GM21526 (cell line): ENCODE data around the gene NID2.
A peak's percentile ranks its signal among the peaks of the same experiment; 100 is the strongest.

Source experiments
- ATAC-seq: cut with Tn5 transposase; IDR thresholded peaks from one replicate; pipeline ENCODE4 v1.9.1; 2021; ENCODE audit warnings: moderate library complexity; ENCODE audit not compliant: unreplicated experiment, low FRiP score

Gene NID2

DNA sequence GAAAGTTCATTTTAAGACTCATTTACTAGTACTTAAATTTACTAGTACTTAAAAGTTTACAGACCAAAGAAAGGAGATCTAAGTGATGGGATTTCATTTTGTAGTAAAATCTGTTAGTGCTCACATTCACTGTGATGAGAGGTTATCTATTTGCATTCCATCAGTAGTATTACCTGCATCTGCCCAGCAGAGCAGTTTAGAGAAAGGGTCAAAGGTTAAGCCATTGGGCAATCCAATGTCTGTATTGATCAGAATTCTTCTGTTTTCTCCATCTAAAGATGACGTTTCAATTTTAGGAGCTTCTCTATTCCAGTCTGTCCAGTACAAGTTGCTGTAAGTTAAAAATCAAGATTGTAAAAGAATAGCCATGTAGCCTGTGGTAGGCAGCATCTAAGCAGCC, 61.2 kb downstream of the NID2 start:
- no peak for ATAC-seq

DNA sequence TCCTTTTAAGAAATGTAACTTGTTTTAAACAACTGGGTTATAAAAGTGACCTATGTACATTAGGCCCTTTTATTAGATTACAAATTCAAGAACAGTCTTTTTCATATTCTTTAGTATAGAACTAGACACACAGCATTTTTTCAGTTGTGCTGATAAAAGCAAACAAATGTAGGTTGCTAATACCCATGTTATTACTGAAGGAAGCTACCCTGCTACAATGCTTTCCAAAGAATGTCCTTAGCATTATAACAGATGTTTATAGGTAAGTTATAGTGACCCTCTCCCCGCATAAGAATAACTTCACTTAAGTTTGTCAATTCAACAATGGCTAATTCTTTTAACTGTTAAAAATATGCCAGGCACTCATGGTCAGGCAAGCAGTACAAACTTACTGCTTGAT, 61.6 kb downstream of the NID2 start:
- no peak for ATAC-seq

DNA sequence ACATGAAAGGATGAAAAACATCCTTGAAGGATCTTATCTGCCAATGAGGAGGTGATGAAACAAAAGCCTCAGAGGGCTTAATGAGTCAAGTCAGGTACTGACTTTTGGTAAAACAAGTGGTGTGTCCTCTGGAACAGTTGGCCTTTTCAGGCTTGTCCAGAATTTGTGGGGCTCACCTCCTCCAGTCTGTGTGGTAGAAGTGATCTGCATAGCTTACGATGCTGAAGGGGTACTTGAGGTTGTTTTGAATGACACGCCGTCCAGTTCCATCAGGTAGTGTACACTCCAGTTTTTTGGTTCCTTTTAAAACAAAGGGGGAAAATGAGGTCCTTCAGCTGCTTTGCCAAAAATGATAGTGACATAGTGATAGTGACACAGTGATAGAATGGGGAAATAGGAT, 62.5 kb downstream of the NID2 start:
- no peak for ATAC-seq

DNA sequence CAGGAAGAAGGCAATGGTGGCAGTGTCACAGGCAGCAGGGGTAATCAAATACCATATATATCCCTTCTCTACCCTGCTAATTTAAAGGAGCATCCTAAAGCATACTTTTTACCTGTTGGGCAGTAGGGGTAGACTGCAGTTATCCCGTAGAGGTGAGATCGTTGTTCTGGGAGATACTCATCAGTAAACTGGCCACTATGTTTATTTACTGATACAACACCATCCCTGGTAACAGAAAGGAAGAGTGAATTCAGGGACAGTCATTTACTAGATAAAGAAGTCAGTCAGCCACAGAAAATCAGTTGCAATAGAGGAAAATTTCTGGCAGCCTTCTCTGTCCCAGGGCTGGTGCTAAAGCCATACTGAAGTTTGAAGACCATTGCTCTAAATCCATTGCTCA, 63.2 kb downstream of the NID2 start:
- no peak for ATAC-seq

DNA sequence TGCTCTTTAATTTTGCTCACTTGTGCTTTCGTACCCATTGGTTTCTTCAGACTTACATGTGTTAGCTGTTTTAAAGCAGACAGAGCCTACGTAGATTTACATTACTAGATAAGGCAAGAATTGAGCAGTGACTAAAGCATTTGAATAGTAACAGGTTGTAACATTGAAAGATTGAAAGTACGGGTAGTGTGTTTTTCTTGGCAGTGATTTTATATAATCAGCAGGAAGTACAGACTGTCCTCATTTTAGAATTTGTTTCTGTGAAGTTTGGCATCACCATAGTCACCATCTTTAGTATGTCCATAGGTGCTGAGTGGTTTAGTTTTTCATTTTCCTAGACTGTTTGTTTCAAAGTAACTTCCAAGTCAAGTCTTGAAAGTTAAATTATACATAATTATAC, 65.5 kb downstream of the NID2 start:
- ATAC-seq: no peak

DNA sequence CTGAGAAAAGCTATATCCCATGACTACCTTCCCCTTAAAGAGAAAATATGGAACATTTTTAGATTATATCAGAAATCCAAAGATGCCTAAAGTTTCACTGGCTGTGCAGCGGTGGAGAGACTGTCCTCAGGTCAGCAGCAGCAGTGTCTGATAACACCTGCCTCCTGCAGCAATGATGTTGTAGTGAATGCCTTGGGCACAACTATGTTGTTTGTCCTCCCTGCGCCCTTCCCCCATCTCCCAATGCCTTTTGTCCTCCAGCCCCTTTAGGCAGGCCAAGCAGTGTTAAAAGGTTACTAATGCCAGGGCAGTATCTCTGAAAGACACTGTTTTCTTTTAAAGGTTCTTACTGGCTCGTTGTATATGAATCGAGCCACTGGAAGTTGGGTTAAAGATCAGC, 66.3 kb downstream of the NID2 start:
- no peak for ATAC-seq

DNA sequence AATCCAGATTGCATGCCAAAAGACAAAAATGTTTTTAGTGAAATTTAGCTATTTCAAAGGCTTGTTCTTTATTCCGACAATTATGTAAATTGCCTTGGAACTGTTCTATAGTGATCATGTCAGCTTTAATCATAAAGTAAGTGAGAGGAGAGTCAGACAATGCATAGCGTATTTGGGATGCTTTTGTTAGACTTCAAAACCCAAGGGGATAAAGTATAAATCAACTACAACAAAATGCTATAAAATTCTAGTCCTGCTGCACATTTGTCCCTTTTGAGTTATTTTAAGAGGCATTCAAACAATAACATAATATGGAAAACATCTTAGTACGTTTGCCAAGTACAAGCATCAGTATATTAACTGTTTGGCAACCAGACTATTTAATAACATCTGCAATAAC, 68.2 kb downstream of the NID2 start:
- ATAC-seq: no peak

DNA sequence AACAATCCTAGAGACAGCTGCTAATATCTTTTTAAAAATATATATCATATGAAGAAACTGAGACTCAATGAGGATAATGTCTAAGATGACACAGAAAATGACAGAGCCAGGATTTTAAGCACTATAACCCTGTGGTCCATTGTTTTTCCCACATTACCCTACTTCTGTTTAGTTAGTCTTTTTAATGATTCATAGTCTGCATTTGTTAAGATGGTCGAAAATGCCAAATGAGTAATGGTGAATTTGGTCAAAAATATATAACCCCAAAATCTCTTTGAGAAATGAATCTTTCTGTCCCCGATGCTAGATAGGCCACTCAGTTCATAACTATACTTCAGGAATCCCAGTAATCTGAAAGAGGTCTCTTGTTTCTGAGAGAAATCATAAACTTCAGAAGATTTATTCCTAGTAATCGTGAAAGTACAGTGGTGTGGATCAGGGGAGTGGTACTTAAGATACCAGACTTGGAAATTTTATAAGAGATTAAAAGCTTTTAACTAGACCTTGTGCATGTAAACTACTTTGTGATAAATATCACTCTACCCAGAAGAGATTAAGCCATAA, 68.8 kb downstream of the NID2 start:
- ATAC-seq: no peak

DNA sequence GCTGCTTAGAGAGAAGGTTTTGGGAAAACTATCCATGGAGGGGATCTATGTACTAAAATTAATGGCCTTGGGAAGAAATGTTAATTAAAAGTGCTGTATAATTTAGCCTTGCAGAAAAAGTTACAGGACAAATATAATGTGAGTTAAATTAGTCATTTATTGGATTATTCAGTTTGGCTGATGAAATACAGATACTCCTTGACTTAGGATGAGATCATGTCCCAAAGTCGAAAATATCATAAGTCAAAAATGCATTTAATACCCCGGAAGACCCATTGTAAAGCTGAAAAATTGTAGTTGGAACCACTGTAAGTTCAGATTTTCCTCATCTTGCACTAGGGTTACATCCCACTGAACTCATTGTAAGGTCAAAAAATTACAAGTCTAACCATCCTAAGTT, 69.8 kb downstream of the NID2 start:
- no peak for ATAC-seq

DNA sequence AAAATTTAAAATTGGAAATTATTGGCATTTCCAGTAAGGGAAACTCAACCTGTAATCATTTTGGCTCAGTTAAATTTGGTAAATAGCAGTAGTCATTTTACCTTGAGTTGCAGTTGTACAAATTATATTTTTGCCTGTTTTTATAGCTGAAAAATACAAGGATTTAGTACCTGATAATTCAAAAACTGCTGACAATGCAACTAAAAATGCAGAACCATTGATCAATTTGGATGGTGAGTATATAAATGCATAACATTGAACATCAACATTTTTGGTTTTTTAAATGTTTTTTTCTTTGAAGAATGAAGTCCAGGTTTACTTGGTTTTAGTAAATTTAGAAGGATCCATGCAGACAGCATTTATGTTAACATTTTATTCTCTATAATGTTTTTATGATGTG, 70.5 kb downstream of the NID2 start:
- no peak for ATAC-seq

DNA sequence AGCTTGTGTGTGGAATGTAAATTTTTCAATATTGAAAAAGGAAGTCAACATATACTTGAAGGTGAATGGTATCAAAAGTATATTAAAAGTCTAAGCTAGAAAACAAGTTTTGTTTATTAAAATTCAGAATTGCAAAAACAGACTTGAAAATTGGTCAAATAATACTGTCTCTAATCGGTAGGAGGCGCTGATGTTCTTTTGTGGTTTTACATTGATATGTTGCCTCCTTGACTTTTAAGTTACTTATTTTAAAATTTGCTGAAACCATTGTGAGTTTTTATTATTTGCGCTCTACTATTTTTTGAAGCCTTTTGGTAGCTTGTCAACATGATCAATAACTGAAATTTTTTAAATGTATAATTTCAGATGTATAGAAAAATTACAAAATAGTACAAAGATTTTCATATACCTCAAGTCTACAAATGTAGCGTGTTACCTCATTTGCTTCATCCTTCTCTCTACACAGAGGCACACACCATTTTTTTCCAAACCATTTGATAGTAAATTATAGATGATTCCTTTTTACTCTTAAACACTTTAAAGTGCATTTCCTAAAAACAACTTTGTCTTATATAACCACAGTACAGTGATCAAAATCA, 72.6 kb downstream of the NID2 start:
- ATAC-seq: no peak

DNA sequence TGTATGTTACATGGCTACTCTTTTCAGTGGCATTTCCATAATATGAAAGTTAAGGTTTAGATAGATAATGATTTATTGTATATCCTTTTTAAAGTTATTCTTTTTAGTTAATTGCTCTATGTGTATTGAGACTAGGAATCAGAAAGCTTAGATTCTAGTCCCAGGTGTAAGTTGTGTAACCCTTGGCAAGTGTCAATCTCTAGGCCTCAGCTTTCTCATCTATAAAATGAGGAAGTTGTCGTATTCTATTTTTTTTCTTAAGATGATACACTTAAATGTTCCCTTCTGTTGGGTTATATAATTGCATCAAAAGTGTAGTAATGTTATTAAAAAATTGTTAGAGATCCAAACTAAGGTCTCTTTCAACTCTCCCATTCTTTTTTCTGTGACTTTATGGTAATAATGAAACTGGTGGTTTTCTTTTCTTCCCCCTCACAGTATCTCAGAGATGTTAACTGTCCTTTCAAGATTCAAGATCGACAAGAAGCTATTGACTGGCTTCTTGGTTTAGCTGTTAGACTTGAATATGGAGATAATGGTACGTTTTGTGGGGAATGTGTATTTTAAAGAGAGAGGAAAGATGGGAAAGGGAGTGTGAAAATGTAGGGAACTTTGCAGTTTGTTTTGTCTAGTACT, 75.5 kb downstream of the NID2 start:
- ATAC-seq: no peak

DNA sequence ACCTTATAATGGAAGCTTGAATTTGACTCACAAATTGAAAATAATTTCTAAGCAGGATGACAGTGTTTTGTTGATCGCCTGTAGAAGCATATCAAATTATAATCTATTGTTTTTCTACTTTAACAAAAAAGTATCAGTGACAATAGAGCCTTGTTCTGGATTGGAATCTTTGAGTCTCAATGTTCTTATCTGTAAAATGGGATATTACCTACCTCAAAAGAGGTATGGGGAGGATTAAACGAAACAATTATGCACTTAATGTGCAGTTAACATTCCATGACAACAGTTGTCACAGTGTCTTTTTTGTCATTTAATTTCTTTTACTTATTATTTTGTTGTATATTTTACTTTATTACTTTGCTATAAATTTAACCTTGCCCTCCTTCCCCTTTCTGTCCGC, 78.4 kb downstream of the NID2 start:
- no peak for ATAC-seq

DNA sequence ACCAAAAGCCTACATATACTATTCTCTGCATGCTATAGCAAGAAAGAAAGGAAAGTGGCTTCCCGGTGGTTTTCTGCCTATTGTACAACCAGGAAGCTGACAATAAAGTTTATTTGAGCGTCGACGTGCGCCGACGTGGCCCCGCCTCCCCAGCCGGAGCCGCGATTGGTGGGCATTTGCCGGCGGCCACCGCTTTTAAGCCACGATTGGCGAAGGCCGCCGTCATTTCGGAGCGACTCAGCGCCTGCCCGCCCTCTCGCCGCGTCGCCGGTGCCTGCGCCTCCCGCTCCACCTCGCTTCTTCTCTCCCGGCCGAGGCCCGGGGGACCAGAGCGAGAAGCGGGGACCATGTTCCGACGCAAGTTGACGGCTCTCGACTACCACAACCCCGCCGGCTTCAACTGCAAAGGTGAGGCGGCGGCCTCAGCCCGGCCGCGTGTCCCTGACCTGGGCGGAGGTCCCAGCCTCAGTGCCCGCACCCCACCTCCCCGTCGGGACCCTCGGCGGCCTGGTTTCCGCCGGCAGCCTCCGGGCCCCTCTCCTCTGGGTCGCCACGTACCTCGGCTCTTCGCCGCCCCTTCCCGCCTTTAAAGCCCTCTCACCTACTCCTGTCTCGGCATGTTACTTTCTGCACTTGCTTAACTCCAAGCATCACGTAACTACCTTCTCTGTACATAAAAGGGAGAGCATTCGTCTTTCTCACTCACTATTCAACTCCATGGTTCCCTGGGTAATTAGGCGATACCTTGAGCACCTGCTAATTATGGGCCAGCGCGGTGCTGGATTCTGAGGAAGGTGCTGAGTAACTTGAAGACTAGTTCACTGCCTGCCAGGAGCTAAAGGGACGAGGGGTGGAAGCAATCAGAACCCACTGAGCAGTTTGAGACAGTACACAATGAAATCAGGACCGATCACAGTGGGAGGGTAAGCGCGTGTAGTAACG, 79.3 kb downstream of the NID2 start, which contains the start of gene RTRAF:
Gene RTRAF (plus strand): TSS at position 254 of the 942 bp plus-strand sequence. CDS start 94 bp downstream, at position 348.
- ATAC-seq: peak; percentile 93

DNA sequence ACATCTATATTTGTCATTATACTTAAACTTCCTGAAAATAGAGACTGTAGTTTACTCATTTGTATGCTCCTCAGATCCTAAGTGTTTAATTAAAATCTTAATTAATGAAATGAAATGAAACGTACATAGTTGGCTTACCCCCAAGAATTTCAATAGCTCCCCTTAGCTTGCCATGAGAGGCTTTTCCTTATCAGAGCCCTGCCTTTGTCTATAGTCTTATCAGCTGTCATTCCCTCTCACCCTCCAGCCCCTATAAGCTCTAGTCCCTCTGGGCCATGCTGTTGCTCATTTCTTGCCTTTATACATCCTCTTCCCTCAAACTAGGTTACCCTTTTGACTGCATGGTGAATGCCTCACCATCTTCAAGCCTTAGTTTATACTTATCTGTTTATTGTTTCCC, 80.6 kb downstream of the NID2 start:
- ATAC-seq: no peak

DNA sequence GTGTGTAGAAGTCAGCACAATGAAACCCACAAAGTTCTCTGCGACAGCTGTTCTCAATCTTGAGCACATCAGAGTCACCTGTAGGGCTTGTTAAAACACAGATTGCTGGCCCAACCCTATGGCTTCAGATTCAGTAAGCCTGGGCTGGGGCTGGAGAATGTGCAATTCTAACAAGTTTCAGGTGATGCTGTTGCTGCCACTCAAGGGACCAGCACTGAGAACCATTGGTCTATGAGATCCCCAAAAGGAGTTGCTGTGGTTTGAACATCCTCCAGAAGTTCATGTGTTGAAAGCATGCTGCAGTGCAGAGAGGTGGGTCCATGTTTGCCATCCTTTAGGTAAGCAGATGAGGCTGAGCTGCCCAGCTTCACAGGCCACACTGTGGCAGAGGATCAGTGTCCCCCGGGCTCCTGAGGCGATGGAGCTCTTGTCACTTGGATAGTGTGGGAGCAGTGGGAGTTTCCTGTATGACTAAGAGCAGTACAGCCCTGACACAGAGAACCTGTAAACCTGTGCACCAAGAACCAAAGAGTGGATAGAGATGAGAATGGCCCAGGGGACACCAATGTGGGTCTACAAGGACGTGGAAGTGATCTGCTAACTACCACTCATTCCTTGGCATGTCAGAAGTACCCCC, 87.5 kb downstream of the NID2 start:
- no peak for ATAC-seq

DNA sequence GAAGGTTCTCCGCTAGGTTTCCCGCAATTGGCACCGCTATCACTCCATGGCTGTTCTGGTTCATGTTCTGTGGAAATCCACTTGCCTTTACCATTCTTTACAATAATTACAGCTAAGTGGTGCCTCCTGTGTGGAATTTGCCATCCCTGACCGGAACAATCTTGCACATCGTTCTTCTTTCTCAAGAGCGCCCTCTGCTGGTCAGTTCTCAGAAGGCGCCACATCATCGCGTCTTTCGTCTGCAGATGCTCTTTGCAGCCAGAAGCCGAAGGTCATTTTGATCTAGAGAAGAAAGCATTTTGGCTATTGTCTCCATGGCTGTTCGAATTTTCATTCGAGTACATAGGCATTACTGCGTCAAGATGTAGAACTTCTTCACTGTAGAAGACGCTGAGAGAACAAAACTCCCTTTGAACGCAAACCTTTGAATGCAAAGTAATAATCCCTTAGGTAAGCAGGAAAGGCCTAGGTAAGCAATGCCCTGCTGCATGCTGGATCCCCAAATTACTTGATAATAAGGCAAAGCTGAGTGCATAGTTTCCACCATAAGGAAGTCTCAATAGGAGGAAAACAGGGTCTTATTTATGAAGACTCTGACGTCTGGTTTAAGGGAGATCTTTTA, 89.7 kb downstream of the NID2 start:
- ATAC-seq: no peak

DNA sequence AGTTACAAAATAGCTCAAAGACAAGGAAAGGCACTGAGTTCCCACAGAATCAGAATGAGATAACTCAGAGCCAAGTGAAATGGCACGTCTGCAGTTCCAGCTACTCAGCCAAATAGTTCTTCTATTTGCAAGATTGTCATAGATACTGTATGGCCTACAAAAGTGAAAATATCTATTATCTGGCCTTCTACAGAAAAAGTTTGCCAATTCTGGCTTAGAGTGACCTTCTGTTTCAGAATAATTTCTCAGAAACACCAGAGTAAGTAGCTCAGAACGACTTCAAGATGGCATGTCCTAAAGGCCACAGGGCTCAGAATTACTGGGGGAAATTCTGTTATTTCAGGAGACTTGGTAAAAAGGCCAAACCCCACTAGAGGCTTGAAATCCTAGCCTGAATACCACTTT, 90.2 kb downstream of the NID2 start:
- no peak for ATAC-seq

DNA sequence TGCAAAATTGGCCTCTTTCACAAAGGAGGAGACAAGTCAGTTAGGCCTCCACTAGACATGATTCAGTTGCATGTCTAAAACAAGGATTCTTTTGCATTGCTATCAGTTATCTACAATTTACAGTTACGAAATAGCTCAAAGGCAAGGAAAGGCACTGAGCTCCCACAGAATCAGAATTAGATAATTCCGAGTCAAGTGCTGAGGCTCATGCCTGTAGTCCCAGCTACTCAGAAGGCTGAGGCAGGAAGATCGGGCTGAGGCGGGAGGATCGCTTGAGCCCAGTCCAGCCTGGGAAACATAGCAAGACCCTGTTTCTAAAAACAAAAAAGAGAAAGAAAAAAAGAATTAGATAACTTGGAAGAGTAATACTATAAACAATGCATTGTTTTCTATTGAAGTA, 91.8 kb downstream of the NID2 start:
- no peak for ATAC-seq

DNA sequence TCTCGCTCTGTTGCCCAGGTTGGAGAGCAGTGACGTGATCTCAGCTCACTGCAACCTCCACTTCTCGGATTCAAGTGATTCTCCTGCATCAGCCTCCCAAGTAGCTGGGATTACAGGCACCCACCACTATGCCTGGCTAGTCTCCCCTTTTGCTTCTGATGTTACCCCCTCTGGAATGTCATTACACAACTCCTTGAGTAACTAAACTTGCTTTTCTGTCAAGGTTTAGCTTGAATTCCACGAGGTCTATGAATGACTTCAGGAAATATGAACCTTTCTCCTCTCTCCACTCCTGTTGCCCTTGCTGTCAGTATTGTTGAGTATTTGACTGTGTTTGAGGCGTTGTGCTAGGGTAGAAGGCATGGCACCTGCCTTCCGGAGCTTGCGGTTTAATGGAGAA, 96.3 kb downstream of the NID2 start:
- ATAC-seq: no peak
